Epithelial cell of esophagus (primary cell): ENCODE results near the gene SLMAP.

Experiments
- DNase-seq: peaks from one replicate; pipeline ENCODE4 v3.0.0; 2010; ENCODE audit warnings: low read depth
- H3K4me3 ChIP-seq: 2 replicates; pipeline ENCODE4 v1.5.1; 2011; ENCODE audit warnings: mild to moderate bottlenecking, low read length, control low read depth
- CTCF ChIP-seq: IDR thresholded peaks from 2 replicates; pipeline ENCODE4 v1.5.1; 2011; ENCODE audit warnings: low read depth, mild to moderate bottlenecking, low read length, control low read depth, inconsistent platforms; ENCODE audit not compliant: insufficient read depth; ENCODE audit errors: missing control alignments

The SLMAP gene

GRCh38 chr3:57749542-57749941 lies 6.6 kb upstream of the SLMAP start:
- TF ChIP-seq CTCF = no peak
- H3K4me3 ChIP-seq = no peak overlapping the region
- DNase-seq = no peak

- no peak for TF ChIP-seq CTCF
- peak; percentile 92 for DNase-seq
Measured at GRCh38 chr3:57752307-57752706, 3.8 kb upstream of the SLMAP start.

GRCh38 chr3:57753016-57753415 lies 3.1 kb upstream of the SLMAP start:
- no peak overlapping the region for H3K4me3 ChIP-seq
- no peak for TF ChIP-seq CTCF
- DNase-seq = no peak

More at GRCh38 chr3:57752307-57752706, 3.8 kb upstream of the SLMAP start:
- H3K4me3 ChIP-seq = no peak overlapping the region

GRCh38 chr3:57755368-57755675 lies 787 bp upstream of the SLMAP start:
- H3K4me3 ChIP-seq = peak overlapping the region; percentile 68
- TF ChIP-seq CTCF = peak; percentile 38
- peak; percentile 83 for DNase-seq

GRCh38 chr3:57756528-57757401 lies 656 bp downstream of the SLMAP start:
- peak overlapping the region; percentile 68 for H3K4me3 ChIP-seq
- DNase-seq = peak; percentile 68
- no peak for TF ChIP-seq CTCF

- peak overlapping the region; percentile 68 for H3K4me3 ChIP-seq
- DNase-seq = peak; percentile 50
- TF ChIP-seq CTCF = no peak
Measured at GRCh38 chr3:57757642-57758297, 1.7 kb downstream of the SLMAP start.
